ENCODE results near the gene ST6GALNAC5. TPM values are rescaled to one million over a fixed set of nuclear protein-coding genes. Genes with fewer than 3 reads are reported as not detected.

Gene ST6GALNAC5
- total RNA-seq, 1 donor from 2014 or later, result 32.9 TPM

GRCh38 chr1:76939050-76939816, 72.0 kb downstream of the ST6GALNAC5 start:
- Histone ChIP-seq H3K36me3 (no peaks in the 10 kb centered on the region), H3K4me1 (no peaks in the 10 kb centered on the region), H3K4me3 (no peak overlapping the region), H3K9me3 (no peaks in the 10 kb centered on the region), H3K27me3 (no peaks in the 10 kb centered on the region), H3K27ac (no peak overlapping the region)
- no peak for DNase-seq (ENCODE audit: low spot score in 2 of 2)
- no peak for TF ChIP-seq CTCF (IDR thresholded peaks at IDR 0.05)
- intact Hi-C loops (cut with DNase I), result no loop called here

- peaks cover 0 to 2% of the 10 kb centered on the region in 2 donors for H3K4me1 ChIP-seq
- H3K27me3 ChIP-seq, result no peaks in the 10 kb centered on the region
- intact Hi-C loops (cut with DNase I), result no loop called here
- H3K9me3 ChIP-seq, result no peaks in the 10 kb centered on the region
- no peak for DNase-seq (ENCODE audit: low spot score in 2 of 2)
- H3K4me3 ChIP-seq, result no peak overlapping the region
- H3K36me3 ChIP-seq, result no peaks in the 10 kb centered on the region
- H3K27ac ChIP-seq, result no peak overlapping the region
- TF ChIP-seq CTCF (IDR thresholded peaks at IDR 0.05), result no peak
Observed at GRCh38 chr1:76939817-76940216, 72.5 kb downstream of the ST6GALNAC5 start.

GRCh38 chr1:76940571-76941335, 73.5 kb downstream of the ST6GALNAC5 start:
- Histone ChIP-seq H3K9me3 (no peaks in the 10 kb centered on the region), H3K4me1 (peaks cover 0 to 2% of the 10 kb centered on the region in 2 donors), H3K36me3 (no peaks in the 10 kb centered on the region), H3K27me3 (no peaks in the 10 kb centered on the region), H3K27ac (no peak overlapping the region), H3K4me3 (no peak overlapping the region)
- no peak for TF ChIP-seq CTCF (IDR thresholded peaks at IDR 0.05)
- intact Hi-C loops (cut with DNase I), result no loop called here
- no peak for DNase-seq (ENCODE audit: low spot score in 2 of 2)

- intact Hi-C loops (cut with DNase I), result no loop called here
- Histone ChIP-seq H3K9me3 (no peaks in the 10 kb centered on the region), H3K27me3 (no peaks in the 10 kb centered on the region), H3K36me3 (no peaks in the 10 kb centered on the region), H3K27ac (no peak overlapping the region), H3K4me3 (no peak overlapping the region), H3K4me1 (peaks cover 0 to 2% of the 10 kb centered on the region in 2 donors)
- DNase-seq (ENCODE audit: low spot score in 2 of 2), result no peak
- no peak for TF ChIP-seq CTCF (IDR thresholded peaks at IDR 0.05)
Observed at GRCh38 chr1:76942549-76942948, 75.3 kb downstream of the ST6GALNAC5 start.

- no peak overlapping the region for H3K27ac ChIP-seq
- no peak for DNase-seq (ENCODE audit: low spot score in 2 of 2)
- H3K27me3 ChIP-seq, result no peaks in the 10 kb centered on the region
- no peaks in the 10 kb centered on the region for H3K9me3 ChIP-seq
- intact Hi-C loops (cut with DNase I), result no loop called here
- H3K4me1 ChIP-seq, result peaks cover 0 to 2% of the 10 kb centered on the region in 2 donors
- H3K4me3 ChIP-seq, result no peak overlapping the region
- no peaks in the 10 kb centered on the region for H3K36me3 ChIP-seq
- no peak for TF ChIP-seq CTCF (IDR thresholded peaks at IDR 0.05)
Observed at GRCh38 chr1:76944942-76945341, 77.7 kb downstream of the ST6GALNAC5 start.
